B cell (primary cell): ENCODE measurements around the gene GRID1.

Experiments
- CTCF ChIP-seq: fragments of 200-600 bp; IDR thresholded peaks from one replicate; pipeline ENCODE4 v1.8.0; 2022; ENCODE audit warnings: antibody characterized with exemption, mild to moderate bottlenecking
- EZH2 ChIP-seq: IDR thresholded peaks from 2 replicates; pipeline ENCODE4 v1.6.1; 2012; ENCODE audit warnings: borderline replicate concordance, low read depth, mild to moderate bottlenecking, moderate library complexity, low read length; ENCODE audit not compliant: insufficient read depth, poor library complexity, severe bottlenecking

- TF ChIP-seq CTCF (no peak), EZH2 (no peak)
These were observed 214.2 kb downstream of the GRID1 start for GRCh38 chr10:86152354-86152753.
